SJSA1 (cell line): ENCODE data around the gene MORN3. TPM values are rescaled to one million over a fixed set of nuclear protein-coding genes. Genes with fewer than 3 reads are reported as not detected.
A peak's percentile ranks its signal among the peaks of the same experiment; 100 is the strongest.
"Not testable (repeated sequence)": the region's sequence is repeated elsewhere in the genome, so short reads cannot be mapped to it uniquely, and the experiment has no call there.

Source experiments
- DNase-seq, 2 experiments: peaks; one replicate each; pipeline ENCODE4 v3.0.0-alpha.2; 2015 to 2020; ENCODE audit warnings: low spot score in 2 of 2, low read depth in 1 of 2
- H3K27ac ChIP-seq: fragments of 250-450 bp; sonication (Bioruptor Pico); 2 replicates; pipeline ENCODE4 v1.5.1; 2020; ENCODE audit warnings: mild to moderate bottlenecking, moderate library complexity
- H3K27me3 ChIP-seq: fragments of 250-450 bp; sonication (Bioruptor Pico); replicated peaks from 2 replicates; pipeline ENCODE4 v1.5.1; 2020; ENCODE audit warnings: mild to moderate bottlenecking, moderate library complexity
- H3K36me3 ChIP-seq: fragments of 250-450 bp; sonication (Bioruptor Pico); 2 replicates; pipeline ENCODE4 v1.5.1; 2020; ENCODE audit warnings: mild to moderate bottlenecking
- H3K4me1 ChIP-seq: fragments of 250-450 bp; sonication (Bioruptor Pico); replicated peaks from 2 replicates; pipeline ENCODE4 v1.6.1; 2021; ENCODE audit warnings: mild to moderate bottlenecking
- H3K4me3 ChIP-seq: fragments of 250-450 bp; sonication (Bioruptor Pico); 2 replicates; pipeline ENCODE4 v1.5.1; 2020; ENCODE audit warnings: mild to moderate bottlenecking
- H3K9me3 ChIP-seq: fragments of 250-450 bp; sonication (Bioruptor Pico); replicated peaks from 2 replicates; pipeline ENCODE4 v1.5.1; 2020; ENCODE audit warnings: mild to moderate bottlenecking
- total RNA-seq: library from RNA; depleted of rRNA; stranded (reverse); fragments of >200 nt; shearing (Covaris generic); gene quantifications from 2 replicates; pipeline ENCODE4 v1.2.3, GENCODE V29; 2014

The MORN3 gene
- total RNA-seq, 1 experiment from 2014 or later = not detected

GRCh38 chr12:121648458-121649028 lies 20.9 kb downstream of the MORN3 start:
- Histone ChIP-seq H3K27me3 (no peaks in the 10 kb centered on the region), H3K4me3 (no peak overlapping the region), H3K9me3 (no peaks in the 10 kb centered on the region), H3K4me1 (no peaks in the 10 kb centered on the region), H3K36me3 (no peaks in the 10 kb centered on the region), H3K27ac (no peak overlapping the region)
- DNase-seq = no peak

- H3K27ac ChIP-seq = no peak overlapping the region
- no peaks in the 10 kb centered on the region; the same call in 1 of the 2 replicates for H3K36me3 ChIP-seq
- no peak for DNase-seq
- H3K9me3 ChIP-seq = no peaks in the 10 kb centered on the region
- no peaks in the 10 kb centered on the region for H3K27me3 ChIP-seq
- H3K4me3 ChIP-seq = no peak overlapping the region
- no peaks in the 10 kb centered on the region for H3K4me1 ChIP-seq
Observed at GRCh38 chr12:121641343-121641630, 28.2 kb downstream of the MORN3 start.

- no peak for DNase-seq
- H3K4me1 ChIP-seq = no peaks in the 10 kb centered on the region
- H3K9me3 ChIP-seq = no peaks in the 10 kb centered on the region
- no peak overlapping the region for H3K4me3 ChIP-seq
- no peaks in the 10 kb centered on the region for H3K27me3 ChIP-seq
- no peaks in the 10 kb centered on the region; the same call in 1 of the 2 replicates for H3K36me3 ChIP-seq
- H3K27ac ChIP-seq = no peak overlapping the region
Observed at GRCh38 chr12:121638298-121639202, 30.9 kb downstream of the MORN3 start.

GRCh38 chr12:121637231-121637914 lies 32.1 kb downstream of the MORN3 start:
- no peak for DNase-seq
- Histone ChIP-seq H3K27me3 (no peaks in the 10 kb centered on the region), H3K4me1 (no peaks in the 10 kb centered on the region), H3K36me3 (no peaks in the 10 kb centered on the region; the same call in 1 of the 2 replicates), H3K4me3 (no peak overlapping the region), H3K9me3 (no peaks in the 10 kb centered on the region), H3K27ac (no peak overlapping the region)

- no peak for DNase-seq
- Histone ChIP-seq H3K36me3 (peaks cover 5% of the 10 kb centered on the region; the same call in 1 of the 2 replicates), H3K27ac (no peak overlapping the region), H3K4me1 (peaks cover 2% of the 10 kb centered on the region), H3K9me3 (no peaks in the 10 kb centered on the region), H3K4me3 (no peak overlapping the region), H3K27me3 (no peaks in the 10 kb centered on the region)
Observed at GRCh38 chr12:121634836-121635235, 34.6 kb downstream of the MORN3 start.

GRCh38 chr12:121633833-121634196 lies 35.6 kb downstream of the MORN3 start:
- not testable (repeated sequence) for H3K27ac ChIP-seq, DNase-seq

GRCh38 chr12:121632069-121632970 lies 37.1 kb downstream of the MORN3 start:
- no peak overlapping the region for H3K4me3 ChIP-seq
- no peaks in the 10 kb centered on the region for H3K9me3 ChIP-seq
- DNase-seq = no peak
- no peaks in the 10 kb centered on the region for H3K27me3 ChIP-seq
- peaks cover 5% of the 10 kb centered on the region; the same call in 1 of the 2 replicates for H3K36me3 ChIP-seq
- no peak overlapping the region for H3K27ac ChIP-seq
- peaks cover 20% of the 10 kb centered on the region for H3K4me1 ChIP-seq

More at GRCh38 chr12:121633833-121634196, 35.6 kb downstream of the MORN3 start:
- H3K27me3 ChIP-seq, H3K4me1 ChIP-seq, H3K4me3 ChIP-seq, H3K36me3 ChIP-seq, H3K9me3 ChIP-seq: not testable (repeated sequence)

- H3K27ac ChIP-seq = no peak overlapping the region
- no peaks in the 10 kb centered on the region for H3K27me3 ChIP-seq
- no peaks in the 10 kb centered on the region for H3K9me3 ChIP-seq
- no peak for DNase-seq
- H3K4me1 ChIP-seq = peaks cover 23% of the 10 kb centered on the region
- H3K4me3 ChIP-seq = no peak overlapping the region
- H3K36me3 ChIP-seq = peaks cover 5% of the 10 kb centered on the region; the same call in 1 of the 2 replicates
Observed at GRCh38 chr12:121630791-121631355, 38.6 kb downstream of the MORN3 start.

GRCh38 chr12:121628536-121628935 lies 40.9 kb downstream of the MORN3 start:
- DNase-seq = no peak
- Histone ChIP-seq H3K27ac (no peak overlapping the region), H3K4me3 (no peak overlapping the region)

GRCh38 chr12:121628037-121628436 lies 41.4 kb downstream of the MORN3 start:
- peaks cover 5% of the 10 kb centered on the region; the same call in 1 of the 2 replicates for H3K36me3 ChIP-seq
- no peak overlapping the region for H3K27ac ChIP-seq
- H3K4me3 ChIP-seq = peak overlapping the region; percentile 71
- peaks cover 31% of the 10 kb centered on the region for H3K4me1 ChIP-seq
- no peaks in the 10 kb centered on the region for H3K9me3 ChIP-seq
- DNase-seq = no peak
- H3K27me3 ChIP-seq = no peaks in the 10 kb centered on the region

More at GRCh38 chr12:121628536-121628935, 40.9 kb downstream of the MORN3 start:
- no peaks in the 10 kb centered on the region for H3K9me3 ChIP-seq
- peaks cover 5% of the 10 kb centered on the region; the same call in 1 of the 2 replicates for H3K36me3 ChIP-seq
- H3K4me1 ChIP-seq = peaks cover 31% of the 10 kb centered on the region
- no peaks in the 10 kb centered on the region for H3K27me3 ChIP-seq

- Histone ChIP-seq H3K9me3 (no peaks in the 10 kb centered on the region), H3K36me3 (peaks cover 5% of the 10 kb centered on the region; the same call in 1 of the 2 replicates), H3K27ac (peak overlapping the region; percentile 50), H3K4me1 (peaks cover 31% of the 10 kb centered on the region), H3K4me3 (peak overlapping the region; percentile 71), H3K27me3 (no peaks in the 10 kb centered on the region)
- peak; percentile 74 to 89 for DNase-seq
Observed at GRCh38 chr12:121626853-121627640, 42.4 kb downstream of the MORN3 start.

- Histone ChIP-seq H3K4me3 (peak within 1 kb of the TSS; percentile 71), H3K9me3 (no peaks in the 10 kb centered on the region), H3K27ac (peak within 1 kb of the TSS; percentile 50), H3K36me3 (peaks cover 5% of the 10 kb centered on the region; the same call in 1 of the 2 replicates), H3K27me3 (no peaks in the 10 kb centered on the region), H3K4me1 (peaks cover 31% of the 10 kb centered on the region)
- peak; percentile 88 to 95 for DNase-seq
Observed at GRCh38 chr12:121626087-121626852, 43.2 kb downstream of the MORN3 start, which contains the start of gene ORAI1. TSS of gene ORAI1 (plus strand) at chr12:121626530.
